Spinal cord (tissue), 10 donors: ENCODE measurements around the gene OTOS. TPM values are rescaled to one million over a fixed set of nuclear protein-coding genes. Genes with fewer than 3 reads are reported as not detected.

Experiments
- DNase-seq, 6 donors: peaks; one replicate each; pipeline versions ENCODE4 v3.0.0 to v3.0.0-alpha.2; 2013 to 2015; ENCODE audit warnings: low spot score in 6 of 6, low read depth in 4 of 6
- H3K27ac ChIP-seq: one replicate; pipeline ENCODE4 v1.5.1; 2013; ENCODE audit warnings: low read depth, low read length, control low read depth
- H3K27me3 ChIP-seq: one replicate; pipeline ENCODE4 v1.6.1; 2013; ENCODE audit warnings: low read length; ENCODE audit not compliant: control insufficient read depth, insufficient read depth
- H3K36me3 ChIP-seq: one replicate; pipeline ENCODE4 v1.6.1; 2013; ENCODE audit warnings: low read length; ENCODE audit not compliant: control insufficient read depth, insufficient read depth
- H3K4me1 ChIP-seq: one replicate; pipeline ENCODE4 v1.6.1; 2013; ENCODE audit warnings: low read length; ENCODE audit not compliant: control insufficient read depth, insufficient read depth
- H3K4me3 ChIP-seq: one replicate; pipeline ENCODE4 v1.5.1; 2013; ENCODE audit warnings: low read depth, low read length, control low read depth
- H3K9me3 ChIP-seq: one replicate; pipeline ENCODE4 v1.6.1; 2013; ENCODE audit warnings: low read length; ENCODE audit not compliant: control insufficient read depth, insufficient read depth
- WGBS: methylation state at CpG from one replicate; pipeline ENCODE4 v1.1.5; 2013; ENCODE audit warnings: missing lambda C conversion rate; ENCODE audit not compliant: insufficient coverage; 5-methylcytosine and 5-hydroxymethylcytosine counted together
- polyA plus RNA-seq, 2 donors: library from polyadenylated mRNA; unstranded; fragments of 120-200 nt; gene quantifications; one replicate each; pipeline ENCODE4 v1.2.1, GENCODE V29; 2013; ENCODE audit not compliant: insufficient read length in 2 of 2
- total RNA-seq, 2 donors: library from RNA; depleted of rRNA in 1 of 2; stranded (reverse); fragments of 120-200 nt in 1 of 2; fragments of >200 nt in 1 of 2; gene quantifications; one replicate each; pipeline versions ENCODE4 v1.2.3 to v1.2.4, GENCODE V29; 2013 to 2014
- donor health status: healthy.

Gene OTOS
- total and polyA plus RNA-seq, 4 donors: 0.39 to 0.55 TPM; not detected in 2

- Histone ChIP-seq H3K4me3 (no peak overlapping the region), H3K4me1 (no peaks in the 10 kb centered on the region), H3K27me3 (peaks cover 4% of the 10 kb centered on the region), H3K9me3 (no peaks in the 10 kb centered on the region), H3K27ac (no peak overlapping the region), H3K36me3 (no peaks in the 10 kb centered on the region)
- WGBS: 79% methylated on average over 11 of the region's 11 CpGs
- DNase-seq: no peak
Observed at GRCh38 chr2:240109386-240109785, 31.1 kb downstream of the OTOS start.

GRCh38 chr2:240107477-240107796 is 33.0 kb downstream of the OTOS start:
- WGBS: 64% methylated on average over 6 of the region's 6 CpGs
- Histone ChIP-seq H3K4me3 (no peak overlapping the region), H3K9me3 (no peaks in the 10 kb centered on the region), H3K27me3 (no peaks in the 10 kb centered on the region), H3K4me1 (no peaks in the 10 kb centered on the region), H3K36me3 (no peaks in the 10 kb centered on the region), H3K27ac (no peak overlapping the region)
- no peak for DNase-seq

- Histone ChIP-seq H3K27me3 (no peaks in the 10 kb centered on the region), H3K4me3 (no peak overlapping the region)
- WGBS: 80% methylated on average over 15 of the region's 17 CpGs
Observed at GRCh38 chr2:240106765-240107476, 33.5 kb downstream of the OTOS start.

GRCh38 chr2:240105982-240106381 is 34.5 kb downstream of the OTOS start:
- Histone ChIP-seq H3K9me3 (no peaks in the 10 kb centered on the region), H3K27ac (no peak overlapping the region), H3K4me3 (no peak overlapping the region), H3K4me1 (no peaks in the 10 kb centered on the region), H3K36me3 (no peaks in the 10 kb centered on the region), H3K27me3 (no peaks in the 10 kb centered on the region)
- DNase-seq: no peak
- WGBS: 83% methylated on average over 11 of the region's 11 CpGs

More at GRCh38 chr2:240106765-240107476, 33.5 kb downstream of the OTOS start:
- H3K36me3 ChIP-seq: no peaks in the 10 kb centered on the region
- DNase-seq: no peak
- H3K9me3 ChIP-seq: no peaks in the 10 kb centered on the region
- no peak overlapping the region for H3K27ac ChIP-seq
- no peaks in the 10 kb centered on the region for H3K4me1 ChIP-seq

DNA sequence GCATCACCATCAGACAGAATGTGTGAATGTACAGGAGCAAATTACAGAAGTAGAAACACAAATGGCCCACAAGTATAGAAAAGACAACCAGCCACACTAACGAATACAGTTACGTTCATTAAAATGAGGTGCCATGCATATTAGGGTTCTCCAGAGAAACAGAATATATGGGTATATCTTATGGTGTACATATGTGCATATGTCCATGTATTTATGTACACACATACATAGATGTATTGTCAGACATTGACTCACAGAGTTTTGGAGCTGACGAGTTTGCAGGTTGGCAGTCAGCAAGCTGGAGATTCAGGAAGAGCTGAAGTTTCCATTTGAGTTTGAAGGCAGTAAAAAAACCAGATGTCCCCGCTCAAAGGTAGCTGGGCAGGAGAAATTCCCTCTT is 37.3 kb downstream of the OTOS start:
- Histone ChIP-seq H3K4me3 (no peak overlapping the region), H3K9me3 (no peaks in the 10 kb centered on the region), H3K27me3 (peaks cover 2% of the 10 kb centered on the region), H3K4me1 (no peaks in the 10 kb centered on the region), H3K27ac (no peak overlapping the region), H3K36me3 (no peaks in the 10 kb centered on the region)
- no CpG with 5 or more reads among the region's 4 CpGs for WGBS
- DNase-seq: no peak

- Histone ChIP-seq H3K27ac (no peak overlapping the region), H3K36me3 (no peaks in the 10 kb centered on the region), H3K27me3 (peaks cover 41% of the 10 kb centered on the region), H3K4me3 (no peak overlapping the region), H3K4me1 (peaks cover 7% of the 10 kb centered on the region), H3K9me3 (no peaks in the 10 kb centered on the region)
- 71% methylated on average over 1 of the region's 2 CpGs for WGBS
- DNase-seq: no peak
Observed at GRCh38 chr2:240098349-240098748, 42.1 kb downstream of the OTOS start.

- WGBS: 4% methylated on average over 43 of the region's 43 CpGs
- H3K4me3 ChIP-seq: no peak overlapping the region
- peaks cover 7% of the 10 kb centered on the region for H3K4me1 ChIP-seq
- H3K36me3 ChIP-seq: no peaks in the 10 kb centered on the region
- H3K9me3 ChIP-seq: no peaks in the 10 kb centered on the region
- no peak overlapping the region for H3K27ac ChIP-seq
- DNase-seq: peak in 1 of 6 donors; percentile 2
- peaks cover 41% of the 10 kb centered on the region for H3K27me3 ChIP-seq
Observed at GRCh38 chr2:240095556-240096523, 44.6 kb downstream of the OTOS start.

- WGBS: 73% methylated on average over 4 of the region's 5 CpGs
- Histone ChIP-seq H3K4me1 (no peaks in the 10 kb centered on the region), H3K27me3 (peaks cover 4% of the 10 kb centered on the region), H3K4me3 (no peak overlapping the region), H3K27ac (no peak overlapping the region), H3K36me3 (no peaks in the 10 kb centered on the region), H3K9me3 (peaks cover 7% of the 10 kb centered on the region)
- no peak for DNase-seq
Observed at GRCh38 chr2:240089306-240089705, 51.2 kb downstream of the OTOS start.
